ENCODE results near the gene VASH2.
"Not testable (repeated sequence)": the region's sequence is repeated elsewhere in the genome, so short reads cannot be mapped to it uniquely, and the experiment has no call there.

VASH2 gene

GRCh38 chr1:212984522-212985291 is 34.4 kb downstream of the VASH2 start:
- no peak for TF ChIP-seq CTCF (IDR thresholded peaks at IDR 0.05; ENCODE audit: insufficient read depth, low read depth, low read length, missing control alignments)
- no peak for DNase-seq (ENCODE audit: low read depth)
- no peak overlapping the region for H3K4me3 ChIP-seq (ENCODE audit: low read length)

- TF ChIP-seq CTCF (IDR thresholded peaks at IDR 0.05; ENCODE audit: insufficient read depth, low read depth, low read length, missing control alignments) = no peak
- DNase-seq (ENCODE audit: low read depth) = no peak
- H3K4me3 ChIP-seq (ENCODE audit: low read length) = no peak overlapping the region
Measured at GRCh38 chr1:212986551-212986950, 36.2 kb downstream of the VASH2 start.

- peak; percentile 56 for DNase-seq (ENCODE audit: low read depth)
- no peak overlapping the region for H3K4me3 ChIP-seq (ENCODE audit: low read length)
- TF ChIP-seq CTCF (IDR thresholded peaks at IDR 0.05; ENCODE audit: insufficient read depth, low read depth, low read length, missing control alignments) = no peak
Measured at GRCh38 chr1:212987702-212988322, 37.5 kb downstream of the VASH2 start.

- H3K4me3 ChIP-seq (ENCODE audit: low read length) = no peak overlapping the region
- no peak for DNase-seq (ENCODE audit: low read depth)
- no peak for TF ChIP-seq CTCF (IDR thresholded peaks at IDR 0.05; ENCODE audit: insufficient read depth, low read depth, low read length, missing control alignments)
Measured at GRCh38 chr1:212990276-212990675, 39.9 kb downstream of the VASH2 start.

- not testable (repeated sequence) for DNase-seq (ENCODE audit: low read depth); H3K4me3 ChIP-seq (ENCODE audit: low read length)
Measured at GRCh38 chr1:212993960-212994359, 43.6 kb downstream of the VASH2 start.

GRCh38 chr1:212994926-212995325 is 44.6 kb downstream of the VASH2 start:
- no peak for TF ChIP-seq CTCF (IDR thresholded peaks at IDR 0.05; ENCODE audit: insufficient read depth, low read depth, low read length, missing control alignments)
- no peak for DNase-seq (ENCODE audit: low read depth)
- no peak overlapping the region for H3K4me3 ChIP-seq (ENCODE audit: low read length)

- no peak for DNase-seq (ENCODE audit: low read depth)
- no peak for TF ChIP-seq CTCF (IDR thresholded peaks at IDR 0.05; ENCODE audit: insufficient read depth, low read depth, low read length, missing control alignments)
- H3K4me3 ChIP-seq (ENCODE audit: low read length) = no peak overlapping the region
Measured at GRCh38 chr1:213003256-213003655, 52.9 kb downstream of the VASH2 start.

Data from epithelial cell of esophagus (primary cell).